GM21367 (cell line): ENCODE data around the gene GADL1.

Experiments
- ATAC-seq: cut with Tn5 transposase; IDR thresholded peaks from one replicate; pipeline ENCODE4 v1.9.1; 2021; ENCODE audit not compliant: unreplicated experiment

Gene GADL1, protein sequence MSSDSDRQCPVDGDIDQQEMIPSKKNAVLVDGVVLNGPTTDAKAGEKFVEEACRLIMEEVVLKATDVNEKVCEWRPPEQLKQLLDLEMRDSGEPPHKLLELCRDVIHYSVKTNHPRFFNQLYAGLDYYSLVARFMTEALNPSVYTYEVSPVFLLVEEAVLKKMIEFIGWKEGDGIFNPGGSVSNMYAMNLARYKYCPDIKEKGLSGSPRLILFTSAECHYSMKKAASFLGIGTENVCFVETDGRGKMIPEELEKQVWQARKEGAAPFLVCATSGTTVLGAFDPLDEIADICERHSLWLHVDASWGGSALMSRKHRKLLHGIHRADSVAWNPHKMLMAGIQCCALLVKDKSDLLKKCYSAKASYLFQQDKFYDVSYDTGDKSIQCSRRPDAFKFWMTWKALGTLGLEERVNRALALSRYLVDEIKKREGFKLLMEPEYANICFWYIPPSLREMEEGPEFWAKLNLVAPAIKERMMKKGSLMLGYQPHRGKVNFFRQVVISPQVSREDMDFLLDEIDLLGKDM

DNA sequence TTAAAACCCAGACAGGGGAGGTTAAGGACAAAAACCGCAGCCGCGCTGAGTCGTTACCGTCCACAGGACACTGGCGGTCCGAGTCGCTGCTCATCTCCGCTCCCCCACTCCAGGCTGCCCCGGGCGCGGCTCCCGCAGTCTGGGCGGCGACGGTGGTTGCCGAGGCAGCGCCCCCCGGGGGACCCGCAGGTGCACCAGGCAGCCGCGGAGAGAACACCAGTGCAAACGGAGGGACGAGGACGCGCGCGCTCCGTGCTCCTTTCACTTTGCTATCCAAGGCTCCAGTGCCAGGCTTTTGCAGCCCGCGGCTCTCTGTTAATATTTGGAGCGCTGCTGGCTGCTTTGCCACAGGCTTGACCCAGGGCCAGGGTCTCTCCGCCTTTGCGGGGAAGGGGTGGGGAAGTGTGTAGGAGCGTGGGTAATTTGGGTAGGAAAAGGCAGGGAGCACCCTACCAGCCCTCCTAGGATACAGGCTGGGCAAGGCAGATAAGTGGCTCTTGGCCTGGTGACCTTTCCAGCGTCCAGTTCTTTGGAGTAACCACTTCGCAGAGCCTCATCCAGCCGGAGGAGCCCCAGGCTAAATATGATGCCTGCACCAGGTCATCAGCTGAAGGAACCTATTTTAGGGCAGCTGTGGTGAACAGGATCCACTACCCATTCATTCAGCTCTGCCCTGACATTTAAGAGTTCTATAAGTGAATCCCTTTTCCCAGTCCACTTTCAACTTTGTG, at the start of gene GADL1:
Gene GADL1, minus strand, starts transcription at position 141 of the 731 bp plus-strand sequence. Its CDS starts 47 bp downstream, at position 94.
- no peak for ATAC-seq

DNA sequence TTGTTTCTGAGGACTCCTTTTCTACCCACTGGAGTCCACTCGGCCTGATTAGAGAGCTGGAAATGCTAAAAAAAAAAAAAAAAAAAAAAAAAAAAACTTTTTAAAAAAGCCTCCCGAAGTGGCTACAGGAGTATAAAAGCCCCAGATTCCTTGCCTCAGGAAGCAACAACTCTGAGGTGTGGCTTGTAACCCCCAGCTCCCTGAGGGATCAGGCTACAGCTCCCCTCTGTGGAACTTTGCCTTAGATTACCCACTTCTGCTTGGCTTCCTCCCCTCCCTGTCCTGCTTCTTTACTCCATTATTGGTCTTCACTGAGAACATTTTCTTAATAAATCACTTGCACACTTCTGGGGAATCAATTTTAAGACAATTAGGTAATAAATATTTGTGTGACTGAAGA, 49.7 kb upstream of the GADL1 start:
- no peak for ATAC-seq

DNA sequence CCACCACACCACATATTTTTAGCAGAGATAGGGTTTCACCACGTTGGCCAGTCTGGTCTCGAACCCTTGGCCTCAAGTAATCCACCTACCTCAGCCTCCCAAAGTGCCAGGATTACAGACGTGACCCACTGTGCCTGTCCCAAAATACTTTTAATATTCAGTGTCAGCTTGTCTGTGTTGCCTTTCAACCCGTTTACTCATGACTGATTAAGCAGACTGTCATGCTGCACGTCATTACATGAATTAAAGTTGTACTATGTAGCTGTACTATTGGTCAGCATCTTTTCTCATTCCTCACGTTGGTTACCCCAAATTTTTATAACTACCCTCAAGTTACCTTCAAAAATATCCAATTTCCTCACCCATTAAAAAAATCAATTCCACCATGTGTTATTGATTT, 48.7 kb upstream of the GADL1 start:
- no peak for ATAC-seq

DNA sequence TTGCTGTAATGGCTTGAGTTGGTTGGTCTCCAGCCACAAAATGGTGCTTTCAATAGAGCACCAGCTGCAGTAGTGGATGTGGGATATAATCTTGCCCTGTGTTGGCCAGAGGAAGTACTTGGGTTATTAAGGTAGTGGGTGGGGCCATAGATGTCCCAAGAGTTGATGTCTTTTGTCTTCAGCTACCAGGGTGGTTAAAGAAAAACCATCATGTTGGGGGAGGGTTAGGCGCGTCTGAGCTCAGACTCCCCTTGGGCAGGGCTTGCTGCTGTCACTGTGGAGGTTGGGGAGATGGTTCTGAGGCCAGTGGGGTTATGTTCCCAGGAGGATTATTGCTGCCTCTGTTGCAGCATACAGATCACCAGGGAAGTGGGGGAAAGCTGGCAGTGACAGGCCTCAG, 46.9 kb upstream of the GADL1 start:
- no peak for ATAC-seq

DNA sequence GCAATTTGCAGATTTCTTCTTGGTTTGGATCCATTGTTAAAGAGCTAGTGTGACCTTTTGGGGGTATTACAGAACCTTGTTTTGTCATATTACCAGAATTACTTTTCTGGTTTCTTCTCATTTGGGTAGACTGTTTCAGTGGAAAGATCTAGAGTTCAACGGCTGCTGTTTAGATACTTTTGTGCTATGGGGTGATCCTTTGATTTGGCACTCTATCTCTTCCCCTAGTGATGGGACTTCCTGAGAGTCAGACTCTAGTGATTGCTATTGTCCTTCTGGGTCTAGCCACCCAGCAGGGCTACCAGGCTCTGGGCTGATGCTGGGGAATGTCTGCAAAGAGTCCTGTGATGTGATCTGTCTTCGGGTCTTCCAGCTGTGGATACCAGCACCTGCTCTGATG, 46.3 kb upstream of the GADL1 start:
- ATAC-seq: no peak

DNA sequence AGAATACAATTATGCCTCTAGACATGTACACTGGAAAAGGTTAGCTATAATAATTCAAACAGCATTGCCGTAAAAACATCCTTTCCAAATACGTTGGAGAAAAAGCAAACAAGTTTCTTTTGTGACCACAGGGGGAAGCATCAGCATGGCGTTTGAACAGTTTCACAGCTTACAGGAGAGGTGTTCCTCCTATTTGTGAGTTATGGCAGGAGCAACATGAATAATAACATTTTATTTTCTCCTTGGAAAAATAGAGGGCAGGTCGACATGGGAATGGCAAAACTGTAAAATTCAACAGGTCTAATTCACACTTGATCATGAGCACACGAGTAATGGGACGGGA, 39.7 kb upstream of the GADL1 start:
- no peak for ATAC-seq

DNA sequence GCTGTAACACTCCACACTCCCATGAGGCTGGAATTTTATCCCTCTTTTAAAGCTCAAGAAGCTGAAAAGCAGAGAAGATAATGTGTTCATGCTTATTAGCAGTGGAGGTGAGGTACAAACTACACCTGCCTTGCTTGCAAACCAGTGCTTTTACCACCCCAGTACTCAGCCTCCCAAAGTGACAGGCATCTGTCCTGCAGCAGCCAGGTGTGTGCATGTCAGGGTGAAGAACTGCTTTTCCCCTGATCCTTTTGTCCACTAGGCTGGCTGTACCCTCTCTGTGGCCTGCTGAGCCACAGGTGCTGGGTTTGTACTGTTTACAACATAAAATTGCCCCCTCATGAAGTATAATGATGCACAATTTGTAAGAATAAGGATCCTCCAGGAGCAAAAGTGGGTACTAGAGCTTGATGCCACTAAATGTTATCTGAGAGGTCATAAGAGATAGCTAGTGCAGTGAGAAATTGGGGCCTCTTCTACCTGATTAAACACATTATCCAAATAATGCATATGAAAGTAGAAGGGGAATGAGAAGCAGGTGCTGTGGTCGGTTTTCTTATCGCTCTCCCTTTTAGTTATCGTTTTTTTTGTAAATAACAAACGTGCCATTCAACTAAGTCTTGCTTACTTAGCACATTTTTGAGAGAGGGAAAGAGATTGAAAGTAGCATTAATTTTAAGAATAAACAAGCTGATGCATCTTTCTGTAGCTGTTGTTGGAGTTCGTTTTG, 39.2 kb upstream of the GADL1 start:
- no peak for ATAC-seq

DNA sequence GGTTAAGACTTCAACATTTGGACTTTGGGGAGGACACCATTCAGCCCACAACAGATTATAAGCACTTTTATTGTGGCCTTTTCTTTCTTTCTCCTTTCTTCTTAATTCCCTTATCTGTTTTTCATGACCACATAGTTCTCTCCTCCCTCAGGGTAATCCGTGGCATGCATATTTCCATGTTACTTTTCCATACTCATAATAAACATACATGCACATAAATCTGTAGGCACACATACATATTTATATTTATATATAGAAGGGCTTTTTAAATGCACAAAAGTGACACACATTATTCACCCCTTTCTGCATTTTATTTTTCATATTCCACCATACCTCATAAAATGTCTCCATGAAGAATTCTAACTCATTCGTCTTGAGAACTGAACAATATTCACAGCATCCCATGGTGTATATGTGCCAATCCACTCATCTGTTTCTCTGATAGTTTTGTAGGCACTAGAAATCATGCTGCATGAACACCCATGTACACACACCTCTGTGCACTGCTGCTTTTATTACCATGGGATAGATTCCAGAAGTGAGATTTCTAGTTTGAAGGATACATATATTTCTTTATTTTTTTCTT, 38.1 kb upstream of the GADL1 start:
- no peak for ATAC-seq

DNA sequence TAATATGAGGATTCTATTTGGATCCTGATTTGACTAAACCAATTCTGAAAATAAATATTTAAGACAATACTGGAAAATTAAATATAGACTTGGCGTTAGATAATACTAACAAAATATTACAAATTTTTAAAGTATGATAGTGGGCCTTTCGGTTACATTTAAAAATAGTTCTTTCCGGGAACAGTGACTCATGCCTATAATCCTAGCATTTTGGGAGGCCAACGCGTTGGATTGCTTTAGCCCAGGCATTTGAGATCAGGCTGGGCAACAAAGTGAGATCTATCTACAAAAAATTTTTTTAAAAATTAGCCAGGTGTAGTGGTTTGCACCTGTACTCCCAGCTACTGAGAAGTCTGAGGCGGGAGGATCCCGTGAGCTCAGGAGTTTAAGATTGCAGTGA, 30.3 kb upstream of the GADL1 start:
- no peak for ATAC-seq

DNA sequence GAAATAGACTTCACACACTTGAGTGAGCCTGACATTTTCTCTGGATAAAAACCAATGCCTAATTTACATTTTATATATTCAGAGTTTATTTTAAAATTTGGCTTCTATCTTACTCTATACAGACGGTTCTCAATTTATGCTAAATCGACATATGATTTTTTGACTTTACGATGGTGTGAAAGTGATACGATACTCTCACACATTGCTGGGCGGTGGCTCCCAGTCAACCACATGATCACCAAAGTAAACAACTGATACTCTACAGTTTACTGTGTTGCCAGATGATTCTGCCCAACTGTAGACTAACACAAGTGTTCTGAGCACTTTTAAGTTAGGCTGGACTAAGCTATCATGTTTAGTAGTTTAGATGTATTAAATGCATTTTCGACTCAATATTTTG, 25.1 kb upstream of the GADL1 start:
- no peak for ATAC-seq

DNA sequence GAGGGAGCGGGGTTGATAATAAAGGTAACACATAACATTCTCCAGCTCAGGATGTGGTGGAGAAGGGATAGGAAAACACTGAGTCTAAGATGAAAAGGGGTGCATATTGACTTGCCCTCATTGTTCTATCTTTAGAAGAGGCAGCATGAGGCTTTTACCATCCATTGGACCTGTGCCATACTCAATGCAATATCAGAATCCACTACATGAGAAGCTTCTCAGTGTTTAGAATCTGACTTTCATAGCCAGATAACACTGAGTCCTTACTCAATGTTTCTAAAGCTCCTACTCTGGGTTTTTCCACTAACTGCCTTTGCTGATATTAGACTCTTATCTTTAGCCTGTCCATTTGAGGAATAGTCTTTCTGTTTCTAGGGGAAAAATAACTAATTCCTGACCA, 24.3 kb upstream of the GADL1 start:
- ATAC-seq: no peak

DNA sequence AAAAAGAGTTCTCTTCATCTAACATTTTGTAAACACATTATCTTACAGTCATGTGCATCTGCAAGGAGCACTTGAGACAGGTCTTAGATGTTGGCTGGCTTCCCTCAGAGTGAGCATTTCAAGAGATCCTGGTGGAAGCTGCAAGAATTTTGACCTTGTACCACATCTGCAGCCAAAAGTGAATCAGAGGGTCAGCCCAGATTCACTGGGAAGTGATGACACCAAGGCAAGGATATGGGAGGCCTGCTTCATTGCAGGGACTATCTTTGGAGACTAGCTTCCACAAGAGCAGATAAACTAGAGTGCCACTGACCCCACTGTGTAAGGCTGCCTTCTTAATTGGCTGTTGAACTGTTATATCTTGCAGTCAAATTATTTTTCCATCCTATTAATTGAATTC, 21.3 kb upstream of the GADL1 start:
- ATAC-seq: no peak

DNA sequence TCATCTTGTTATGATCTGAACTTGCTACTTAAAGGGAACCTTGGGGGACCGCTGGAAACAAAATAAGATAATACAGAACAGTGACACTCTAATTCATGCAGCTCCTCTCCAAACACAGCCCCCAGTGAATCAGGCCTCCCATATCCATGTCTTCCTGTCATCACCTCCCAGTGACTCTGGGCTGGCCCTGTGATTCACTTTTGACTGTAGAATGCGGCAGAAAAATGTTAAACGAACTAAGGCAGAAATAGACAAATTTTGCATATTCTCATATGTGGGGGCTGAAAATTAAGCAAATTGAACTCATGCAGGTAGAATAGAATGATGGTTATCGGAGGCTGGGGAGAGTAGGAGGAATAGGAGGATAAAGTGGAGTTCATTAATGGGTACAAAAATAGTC, 20.2 kb upstream of the GADL1 start:
- ATAC-seq: no peak

DNA sequence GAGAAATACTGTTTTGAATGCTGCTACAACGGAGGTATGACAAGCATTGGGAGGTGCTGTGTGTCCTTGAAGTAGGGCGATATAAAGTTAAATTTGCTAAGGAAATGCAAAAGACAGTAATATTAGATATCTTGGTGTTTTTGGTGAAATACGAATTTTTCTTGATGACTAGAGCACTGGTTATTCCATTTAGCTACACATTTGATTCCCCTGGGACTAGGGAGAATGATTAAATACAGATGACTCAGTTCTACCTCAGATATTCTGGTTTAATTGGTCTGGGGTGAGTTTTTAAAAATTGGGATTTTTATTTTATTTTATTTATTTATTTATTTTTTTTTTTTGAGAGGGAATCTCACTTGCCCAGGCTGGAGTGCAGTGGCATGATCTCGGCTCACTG, 18.7 kb upstream of the GADL1 start:
- no peak for ATAC-seq

DNA sequence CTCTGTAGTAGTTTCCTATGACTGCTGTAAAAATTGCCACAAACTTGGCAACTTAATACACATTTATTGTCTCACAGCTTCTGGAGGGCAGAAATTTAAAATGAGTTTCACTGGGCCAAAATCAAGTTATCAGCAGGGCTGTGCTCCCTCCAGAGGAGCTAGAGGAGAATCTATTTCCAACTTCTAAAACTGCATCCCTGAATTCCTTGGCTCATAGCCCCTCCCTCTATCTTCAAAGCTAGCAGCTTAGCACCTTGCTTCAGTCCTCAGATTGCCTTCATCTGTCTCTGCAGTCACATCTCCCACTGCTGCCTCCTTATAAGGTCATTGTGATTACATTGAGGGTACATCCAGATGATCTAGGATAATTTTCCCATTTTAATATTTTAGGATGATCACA, 17.8 kb upstream of the GADL1 start:
- no peak for ATAC-seq

DNA sequence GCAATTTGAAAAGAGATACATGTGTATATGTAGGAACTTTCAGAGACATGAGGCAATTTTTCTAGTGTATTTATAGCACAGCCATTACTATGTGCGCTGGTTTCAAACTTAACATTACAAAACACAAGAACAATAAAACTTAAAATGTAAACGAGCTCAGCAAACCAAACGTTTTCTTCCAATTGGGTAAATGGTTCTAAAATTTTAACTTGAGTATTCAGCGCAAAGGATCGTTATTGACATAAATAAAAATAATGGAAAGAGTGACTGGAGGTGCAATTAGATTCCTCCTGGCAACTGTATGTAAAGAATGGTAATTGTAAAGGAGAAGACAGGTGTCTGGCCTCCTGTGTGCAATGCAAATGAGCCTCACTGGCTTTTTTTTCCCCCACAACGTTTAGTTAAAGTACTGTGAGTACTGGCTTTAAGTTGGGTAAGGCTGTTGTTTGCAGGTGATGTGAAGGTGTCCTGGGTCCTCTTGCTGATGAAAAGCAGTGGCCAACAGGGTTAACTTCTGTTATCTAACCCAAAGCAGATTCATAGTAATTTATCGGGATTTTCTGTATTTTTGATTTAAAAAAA, 14.1 kb upstream of the GADL1 start:
- ATAC-seq: no peak

DNA sequence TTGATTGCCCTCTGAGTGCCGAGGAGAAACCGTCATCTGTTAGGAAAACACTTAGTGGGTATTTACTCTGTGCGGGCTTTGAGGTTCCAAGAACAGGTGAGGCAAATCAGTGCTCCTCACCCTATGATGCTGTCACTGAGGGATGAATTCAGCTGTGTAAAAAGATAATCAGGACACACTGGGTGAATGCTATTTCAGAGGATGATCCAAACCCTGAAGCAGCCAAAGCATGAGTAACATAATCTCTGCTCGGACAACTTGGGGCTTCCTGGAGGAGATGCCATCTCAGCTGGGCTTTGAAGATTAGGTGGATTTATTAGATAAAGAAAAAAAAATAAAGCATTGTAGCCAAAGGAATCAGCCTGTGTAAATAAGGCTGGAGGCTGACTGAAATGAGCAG, 10.5 kb upstream of the GADL1 start:
- ATAC-seq: no peak

DNA sequence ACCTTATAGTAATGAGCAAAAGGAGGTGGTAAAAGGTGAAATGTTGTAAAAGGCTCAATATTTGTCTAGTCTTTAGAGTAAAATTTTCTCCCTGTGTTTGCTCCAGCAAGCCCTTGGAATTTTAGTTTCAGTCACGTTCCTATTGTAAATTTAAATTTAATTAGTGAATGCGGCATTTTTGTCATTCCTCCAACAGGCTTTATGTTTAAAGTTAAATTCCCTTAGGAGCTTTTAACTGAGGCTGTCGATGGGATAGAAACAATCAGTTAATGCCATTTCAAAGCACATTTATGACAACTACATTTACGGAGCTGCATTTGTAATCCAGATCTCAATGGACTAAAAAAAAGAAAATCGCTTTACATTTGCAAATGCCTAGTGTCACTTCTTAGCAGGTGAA, 868 bp upstream of the GADL1 start:
- ATAC-seq: no peak

DNA sequence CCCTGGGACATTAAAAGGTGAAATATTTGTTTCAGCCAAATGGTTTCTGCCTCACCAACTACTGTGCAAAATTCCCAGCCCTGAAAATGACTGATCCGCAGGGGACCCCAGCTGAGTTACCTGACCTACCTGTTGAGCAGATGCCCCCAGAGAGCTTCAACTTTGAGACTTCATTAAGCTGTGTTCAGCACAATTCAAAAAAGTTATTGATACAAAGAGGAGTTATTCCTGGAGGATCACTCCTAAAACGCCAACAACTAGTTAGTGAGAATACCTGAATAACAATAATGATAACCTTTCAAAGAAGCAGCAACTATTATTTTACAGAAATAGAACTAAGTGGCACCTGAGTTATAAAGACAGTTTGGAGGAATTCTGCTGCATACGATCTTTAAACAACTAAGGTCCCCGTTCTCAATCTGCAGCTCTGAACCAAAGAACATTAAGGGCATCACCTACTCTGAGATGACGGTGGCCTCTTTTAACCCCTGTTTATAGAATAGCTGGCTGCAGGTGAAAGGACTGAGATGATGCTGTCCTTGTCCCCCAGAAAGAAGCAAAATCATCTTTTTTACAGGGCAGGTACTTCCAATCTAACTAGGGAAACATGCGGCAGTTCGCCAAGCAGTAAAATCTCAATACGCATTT, 659 bp downstream of the GADL1 start:
- no peak for ATAC-seq

DNA sequence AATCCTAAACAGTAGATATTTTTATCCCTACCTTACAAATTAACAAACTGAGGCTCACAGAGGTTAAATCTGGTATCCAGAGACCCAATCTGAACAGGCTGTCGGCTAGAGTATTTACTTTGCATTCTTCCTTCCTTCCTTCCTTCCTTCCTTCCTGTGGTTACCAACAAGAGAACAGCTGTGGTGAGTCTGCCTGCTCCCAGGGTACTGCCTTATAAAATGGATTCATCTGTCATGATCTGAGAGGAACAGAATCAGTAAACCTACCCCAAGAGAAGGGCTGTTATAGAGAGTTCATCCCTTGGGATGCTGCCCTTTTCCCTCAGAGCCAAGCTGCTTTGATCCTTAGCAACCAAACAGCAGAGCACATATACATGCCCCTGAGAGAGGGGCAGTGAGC, 3.6 kb downstream of the GADL1 start:
- no peak for ATAC-seq

DNA sequence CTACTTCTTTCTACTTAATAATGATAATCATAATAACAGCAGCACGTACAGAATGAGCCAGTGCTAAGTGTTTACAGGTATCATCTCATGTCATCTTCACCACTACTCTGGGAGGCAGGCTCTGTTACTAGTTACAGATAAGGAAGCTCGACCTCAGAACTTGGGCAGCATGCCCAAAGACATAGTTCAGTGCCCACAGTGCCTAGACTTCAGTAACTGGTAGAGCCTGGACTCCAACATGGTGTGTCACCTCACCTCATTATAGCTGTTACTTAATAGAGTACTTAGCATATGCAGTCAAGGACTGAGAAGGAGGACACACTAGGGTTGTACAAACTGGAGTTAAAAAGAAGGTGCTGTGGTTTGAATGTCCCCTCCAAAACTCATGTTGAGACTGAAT, 7.6 kb downstream of the GADL1 start:
- ATAC-seq: no peak
